HG02852 (cell line): ENCODE data around the gene PLA2G2C.

Experiments used
- ATAC-seq: cut with Tn5 transposase; IDR thresholded peaks from one replicate; pipeline ENCODE4 v1.9.1; 2021; ENCODE audit warnings: mild to moderate bottlenecking, moderate library complexity; ENCODE audit not compliant: unreplicated experiment

The PLA2G2C gene

GRCh38 chr1:20184997-20185833, 1.1 kb downstream of the PLA2G2C start:
- ATAC-seq = no peak

DNA sequence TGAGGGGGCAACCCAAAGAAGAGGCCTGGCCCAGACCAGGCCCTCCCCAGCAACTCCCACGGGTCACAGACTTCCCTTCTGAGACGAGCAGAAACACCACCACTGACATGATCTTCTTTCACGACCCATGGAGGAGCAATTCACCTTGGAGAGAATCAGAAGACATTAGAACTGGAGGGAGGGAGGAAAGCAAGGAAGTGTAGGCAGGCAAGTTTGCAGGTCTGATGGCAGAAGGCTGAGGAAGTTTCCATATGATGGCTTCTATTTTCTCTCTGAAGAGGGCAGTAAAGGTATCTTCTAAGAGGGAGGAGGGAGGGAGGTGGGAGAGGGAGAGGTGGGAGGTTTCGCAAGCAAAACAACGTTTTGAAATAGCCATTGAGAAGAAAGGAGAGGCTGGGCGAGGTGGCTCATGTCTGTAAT, 1.8 kb downstream of the PLA2G2C start:
- no peak for ATAC-seq

- ATAC-seq = no peak
Observed at GRCh38 chr1:20183616-20184271, 2.6 kb downstream of the PLA2G2C start.

DNA sequence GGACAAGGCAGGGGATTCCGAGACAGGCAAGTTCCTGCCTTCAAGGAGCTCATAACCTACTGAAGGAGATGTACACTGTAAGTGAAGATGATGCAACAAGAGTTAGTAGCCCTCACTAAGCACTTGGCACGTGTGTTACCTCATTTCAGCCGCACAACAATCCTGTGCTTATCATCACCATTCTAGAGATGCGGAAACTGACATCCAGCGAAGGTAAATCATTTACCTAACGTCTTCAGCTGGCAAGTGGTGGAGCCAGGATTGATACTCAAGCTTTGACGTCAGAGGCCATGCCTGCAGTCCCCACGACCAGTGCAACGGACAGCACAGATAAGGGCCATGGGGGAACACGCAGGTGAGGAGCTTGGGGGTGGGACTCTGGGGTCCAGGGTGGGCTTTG, 3.3 kb downstream of the PLA2G2C start:
- ATAC-seq = no peak

- ATAC-seq = no peak
Observed at GRCh38 chr1:20182415-20182814, 3.9 kb downstream of the PLA2G2C start.

GRCh38 chr1:20180844-20181207, 5.5 kb downstream of the PLA2G2C start:
- ATAC-seq = no peak

GRCh38 chr1:20180129-20180843, 6.0 kb downstream of the PLA2G2C start:
- ATAC-seq = no peak

DNA sequence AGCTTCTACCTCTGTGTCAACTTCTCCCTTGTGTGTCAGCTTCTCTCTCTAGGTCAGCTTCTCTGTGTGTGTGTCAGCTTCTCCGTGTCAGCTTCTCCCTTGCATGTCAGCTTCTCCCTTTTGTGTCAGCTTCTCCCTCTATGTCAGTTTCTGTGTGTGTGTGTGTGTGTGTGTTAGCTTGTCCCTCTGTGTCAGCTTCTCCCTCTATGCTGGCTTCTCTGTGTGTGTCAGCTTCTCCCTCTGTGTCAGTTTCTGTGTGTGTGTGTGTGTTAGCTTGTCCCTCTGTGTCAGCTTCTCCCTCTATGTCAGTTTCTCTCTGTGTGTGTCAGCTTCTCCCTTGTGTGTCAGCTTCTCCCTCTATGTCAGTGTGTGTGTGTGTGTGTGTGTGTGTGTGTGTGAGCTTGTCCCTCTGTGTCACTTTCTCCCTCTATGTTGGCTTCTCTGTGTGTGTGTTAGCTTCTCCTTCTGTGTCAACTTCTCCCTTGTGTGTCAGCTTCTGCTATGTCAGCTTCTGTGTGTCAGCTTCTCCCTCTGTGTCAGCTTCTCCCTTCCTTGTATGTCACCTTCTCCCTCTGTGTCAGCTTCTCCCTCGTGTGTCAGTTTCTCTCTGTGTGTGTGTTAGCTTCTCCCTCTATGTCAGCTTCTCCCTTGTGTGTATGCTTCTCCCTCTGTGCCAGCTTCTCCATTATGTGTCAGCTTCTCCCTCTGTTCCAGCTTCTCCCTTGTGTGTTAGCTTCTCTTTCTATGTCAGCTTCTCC, 6.8 kb downstream of the PLA2G2C start:
- no peak for ATAC-seq

DNA sequence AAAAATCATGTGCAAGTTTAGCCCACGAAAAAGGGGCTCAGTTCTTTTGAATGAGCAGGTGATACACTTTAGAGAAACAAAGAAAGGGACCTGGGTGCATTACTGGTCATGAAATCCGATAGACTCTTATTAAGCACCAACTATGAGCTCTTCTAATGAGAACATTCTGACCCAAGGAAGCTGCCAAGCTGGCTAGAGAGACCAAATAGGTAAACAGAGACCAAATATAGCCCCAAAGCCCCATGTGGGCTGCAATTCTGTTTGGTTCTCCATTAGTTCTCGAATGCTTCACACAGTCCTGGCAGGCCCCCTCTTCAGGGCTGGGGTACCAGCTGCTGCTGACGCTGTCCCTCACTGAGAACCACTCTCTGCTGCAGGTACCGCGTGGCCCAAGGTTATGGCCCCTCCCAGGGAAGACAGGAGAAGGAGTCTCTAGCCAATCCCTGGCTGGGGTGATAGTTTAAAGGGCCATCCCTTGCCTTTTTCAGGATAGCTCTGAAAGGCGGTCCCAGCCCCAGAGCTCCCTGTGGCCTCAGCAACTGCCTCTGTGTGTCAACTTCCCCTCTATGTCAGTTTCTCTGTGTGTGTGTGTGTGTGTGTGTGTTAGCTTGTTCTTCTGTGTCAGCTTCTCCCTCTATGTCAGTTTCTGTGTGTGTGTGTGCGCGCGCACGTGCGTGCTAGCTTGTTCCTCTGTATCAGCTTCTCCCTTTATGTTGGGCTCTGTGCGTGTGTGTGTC, 7.5 kb downstream of the PLA2G2C start:
- ATAC-seq = no peak

DNA sequence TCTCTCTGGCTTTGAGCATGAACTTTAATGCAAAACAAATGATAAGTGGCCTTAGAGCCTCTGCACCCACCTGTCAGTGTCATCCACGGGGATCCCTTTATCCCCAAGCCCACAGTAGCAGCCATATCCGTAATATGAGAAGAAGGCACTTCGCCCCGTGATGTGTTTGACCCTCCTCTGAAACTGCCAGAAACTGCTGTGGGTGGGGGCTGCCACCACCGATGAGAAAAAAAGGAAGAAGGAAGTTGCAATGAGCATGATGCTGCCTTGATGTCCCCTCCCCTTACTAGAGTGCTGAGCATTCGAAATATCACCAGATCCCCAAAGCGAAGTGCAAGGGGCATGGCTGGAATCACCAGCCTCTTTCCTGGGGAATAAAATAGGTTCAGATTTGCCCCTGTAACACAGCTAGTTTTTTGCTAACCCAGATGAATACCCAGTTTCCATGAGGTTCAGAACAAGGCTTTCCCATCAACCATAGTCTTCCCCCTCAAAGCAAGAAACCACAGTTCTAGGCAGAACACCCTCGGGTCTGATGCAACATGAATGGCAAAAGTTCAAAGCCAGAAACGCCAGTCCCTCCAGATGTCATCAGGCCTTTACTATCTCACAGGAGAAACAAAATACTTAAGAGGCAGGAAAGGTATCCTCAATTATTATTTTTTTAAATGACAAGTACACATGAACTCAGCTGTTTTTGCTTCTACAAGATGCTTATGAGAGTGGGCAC, 11.2 kb downstream of the PLA2G2C start:
- no peak for ATAC-seq

DNA sequence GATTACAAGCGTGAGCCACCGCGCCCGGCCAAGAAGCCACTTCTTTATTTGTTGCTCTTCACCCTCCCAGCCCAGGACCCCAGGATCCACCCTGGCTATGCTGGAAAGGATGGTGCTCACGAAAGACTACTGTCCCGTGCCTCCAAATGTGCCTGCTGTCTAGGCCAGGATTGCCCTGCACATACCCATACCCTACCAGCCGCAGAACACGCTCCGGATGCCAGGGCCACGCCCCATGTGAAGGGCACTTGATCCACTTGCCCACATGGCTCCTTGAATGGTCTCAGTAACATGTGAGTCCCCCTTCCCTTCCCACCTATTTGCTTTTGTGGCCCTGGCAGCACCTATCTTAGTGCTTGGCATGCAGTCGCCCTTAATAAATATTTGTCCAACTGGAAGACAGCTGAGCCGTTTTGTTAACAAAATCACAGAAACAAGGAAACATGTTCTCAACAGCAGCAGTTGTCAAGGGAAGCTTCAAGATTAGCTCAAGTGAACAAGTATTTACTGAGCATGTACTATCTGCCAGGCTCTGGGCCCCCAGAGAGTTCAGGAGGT, 14.2 kb downstream of the PLA2G2C start:
- ATAC-seq = no peak

- no peak for ATAC-seq
Observed at GRCh38 chr1:20169932-20170331, 16.4 kb downstream of the PLA2G2C start.

DNA sequence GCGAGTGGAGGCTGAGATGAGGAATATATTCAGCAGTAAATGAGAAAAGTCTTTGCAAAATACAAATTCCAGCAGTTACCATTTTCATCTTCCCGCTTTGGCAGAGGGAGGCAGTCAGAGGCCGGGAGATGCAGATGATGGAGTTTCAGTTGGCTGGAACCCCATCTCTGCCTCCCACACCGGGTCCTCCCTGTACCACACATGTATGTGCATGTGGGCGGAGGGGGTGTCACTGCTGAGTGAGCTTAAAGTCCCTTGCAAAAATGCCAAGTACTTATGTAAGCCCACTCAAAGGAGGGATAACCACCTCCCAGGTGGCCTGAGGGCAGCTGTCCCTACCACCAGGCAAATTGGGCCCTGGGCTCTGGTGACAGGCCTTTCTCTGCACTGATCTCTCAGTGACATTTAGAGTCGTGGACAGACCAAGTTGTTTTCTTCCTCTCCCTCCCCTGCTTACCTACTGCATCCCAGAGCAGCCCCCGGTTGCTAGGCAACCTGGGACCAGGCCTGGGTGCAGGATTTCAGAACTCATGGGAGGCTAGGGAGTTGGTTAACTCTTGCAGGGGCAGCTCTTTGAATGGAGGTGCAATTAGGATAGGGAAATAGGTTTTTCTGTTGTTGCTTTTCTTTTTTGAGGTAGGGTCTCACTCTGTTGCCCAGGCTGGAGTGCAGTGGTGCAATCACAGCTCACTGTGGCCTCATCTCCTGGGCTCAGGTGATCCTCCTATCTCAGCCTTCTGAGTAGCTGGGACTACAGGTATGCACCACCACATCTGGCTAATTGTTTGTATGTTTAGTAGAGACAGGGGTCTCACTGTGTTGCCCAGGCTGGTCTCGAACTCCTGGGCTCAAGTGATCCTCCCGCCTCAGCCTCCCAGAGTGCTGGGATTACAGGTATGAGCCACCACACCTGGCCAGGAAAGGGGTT, 17.5 kb downstream of the PLA2G2C start:
- no peak for ATAC-seq

- no peak for ATAC-seq
Observed at GRCh38 chr1:20167126-20167525, 19.2 kb downstream of the PLA2G2C start.

DNA sequence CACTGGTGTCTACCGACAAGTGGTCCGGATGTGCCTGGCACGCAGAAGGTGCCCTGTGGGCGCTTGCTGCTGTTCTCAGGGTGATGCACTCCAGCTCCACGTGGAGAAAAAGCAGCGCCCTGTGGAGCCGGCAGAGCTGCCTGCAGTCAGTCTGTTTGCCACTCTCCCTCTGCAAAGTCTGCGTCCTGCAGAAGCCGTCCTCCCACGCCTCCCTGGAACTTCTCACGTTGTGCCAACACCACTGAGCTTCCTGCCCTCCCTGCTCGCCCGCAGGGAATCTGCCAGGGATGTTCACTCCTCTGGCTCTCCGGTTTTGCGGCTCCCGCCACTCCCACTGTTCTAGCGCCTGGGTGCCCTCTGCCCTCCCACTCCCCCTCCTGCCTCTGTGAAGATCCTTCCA, 20.3 kb downstream of the PLA2G2C start:
- no peak for ATAC-seq

DNA sequence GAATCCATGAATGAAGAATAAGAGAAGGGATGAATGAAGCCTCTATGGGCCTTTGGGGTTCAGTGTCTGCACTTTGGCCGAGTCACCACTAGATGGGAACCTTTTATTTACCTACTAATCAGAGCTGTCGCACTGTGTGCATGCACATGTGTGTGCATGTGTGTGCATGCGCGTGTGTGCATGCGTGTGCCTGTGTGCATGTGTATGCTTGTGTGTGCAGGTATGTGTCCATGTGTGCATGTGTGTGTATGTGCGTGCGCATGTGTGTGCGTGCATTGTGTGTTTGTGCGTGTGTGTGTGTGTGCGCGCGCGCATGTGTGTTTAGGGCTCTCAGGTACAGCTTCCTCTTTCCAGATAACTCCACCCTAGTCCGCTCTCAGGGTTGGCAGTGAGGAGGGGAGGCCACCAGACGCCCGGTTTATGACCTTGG, 20.8 kb downstream of the PLA2G2C start:
- no peak for ATAC-seq

GRCh38 chr1:20164694-20165202, 21.6 kb downstream of the PLA2G2C start:
- ATAC-seq = no peak

DNA sequence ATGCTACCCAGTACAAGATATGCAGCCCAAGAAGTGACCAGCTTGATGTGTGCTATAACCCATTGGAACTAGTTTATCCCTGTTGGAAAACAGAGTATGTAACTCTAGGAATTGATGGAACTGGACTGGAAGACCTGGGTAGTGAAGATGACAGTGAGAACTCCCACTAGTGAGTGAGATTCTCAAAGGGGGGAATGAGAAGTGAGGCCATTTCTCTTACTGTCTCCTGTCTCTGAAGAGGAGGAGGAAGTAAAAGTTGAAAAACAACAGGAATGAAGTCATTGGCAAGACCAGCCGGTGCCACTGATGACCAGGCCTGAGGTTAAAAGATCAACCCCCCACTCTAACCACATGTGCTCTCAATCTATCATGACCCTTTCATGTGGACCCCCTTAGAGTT, 26.3 kb downstream of the PLA2G2C start:
- no peak for ATAC-seq
